ENCODE measurements around the gene GAP43.

GAP43 gene

DNA sequence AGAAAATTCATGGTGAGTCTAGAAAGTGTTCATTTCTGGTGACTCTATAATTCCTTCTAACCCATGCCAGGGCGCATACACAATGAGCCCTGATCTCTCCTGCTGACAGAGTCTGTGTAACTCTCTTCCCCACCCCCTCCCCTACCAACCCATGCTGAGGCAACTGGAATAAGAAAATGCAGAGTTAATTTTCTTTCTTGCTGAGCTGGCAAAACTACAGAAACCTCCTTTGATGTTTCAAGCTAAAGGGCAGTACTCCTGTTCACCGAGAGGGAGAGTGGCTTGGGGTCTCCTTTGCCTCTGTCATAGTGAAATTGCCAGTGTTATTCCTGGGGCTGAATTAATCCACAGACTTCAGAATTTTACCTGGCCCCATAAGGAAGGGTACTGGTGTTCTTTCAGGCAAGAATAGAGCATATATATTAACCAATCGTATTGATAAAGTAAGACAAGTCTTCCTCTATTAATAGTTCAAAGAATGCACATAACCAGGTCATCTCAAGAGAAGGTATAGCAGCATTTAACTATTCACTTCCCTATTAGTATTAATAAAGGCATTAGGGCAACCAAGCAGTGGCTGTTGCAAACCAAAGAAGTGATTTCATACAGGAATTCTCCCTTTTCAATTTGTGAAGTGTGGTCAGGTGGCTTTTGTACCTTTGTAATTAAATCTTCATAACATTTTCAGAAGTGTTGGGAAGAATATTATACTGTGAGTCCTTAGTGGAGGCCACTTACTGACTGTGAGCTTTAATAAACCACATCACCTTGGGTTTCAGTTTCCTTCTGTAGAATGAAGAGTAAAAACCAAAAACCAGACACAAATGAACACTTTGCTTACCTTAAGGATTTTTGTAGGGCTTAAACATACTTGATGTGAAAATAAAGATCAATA lies 4.1 kb downstream of the GAP43 start:
- no peak for DNase-seq

DNA sequence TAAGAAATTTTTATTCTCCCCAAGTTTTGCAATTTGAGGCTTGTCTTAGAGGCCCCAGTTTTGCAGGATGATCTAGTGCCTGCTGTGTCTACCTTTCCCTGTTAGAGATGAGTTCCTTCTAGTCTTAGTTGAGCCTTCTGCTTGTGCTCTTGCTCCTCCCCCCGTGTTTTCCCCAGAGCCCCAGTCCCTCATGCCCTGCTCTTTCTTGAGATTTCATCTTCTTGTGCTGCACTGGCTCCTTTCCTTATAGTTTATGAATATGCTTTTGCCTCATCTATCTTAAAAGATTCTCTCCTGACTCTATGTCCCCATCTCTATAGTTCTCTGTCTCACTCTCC lies 4.7 kb downstream of the GAP43 start:
- no peak for DNase-seq

DNA sequence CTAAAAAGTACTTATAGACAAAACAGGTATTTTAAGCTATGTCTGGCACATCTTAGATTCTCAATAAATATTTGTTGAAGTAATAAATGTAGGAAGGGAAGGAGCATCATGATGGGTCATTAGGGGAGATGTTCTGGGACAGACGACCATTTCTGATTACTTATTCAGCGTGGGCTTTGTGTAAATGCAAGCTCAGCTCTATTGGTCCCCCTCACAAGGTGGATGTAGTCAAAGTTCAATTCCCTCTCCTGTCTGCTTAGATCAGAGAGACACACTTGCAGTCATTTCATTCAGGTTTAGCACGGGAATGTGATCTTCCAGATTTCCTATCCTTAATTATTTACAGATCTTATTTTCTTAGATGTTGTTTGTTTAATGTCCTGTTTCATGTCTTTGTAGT lies 7.5 kb downstream of the GAP43 start:
- no peak for DNase-seq

DNA sequence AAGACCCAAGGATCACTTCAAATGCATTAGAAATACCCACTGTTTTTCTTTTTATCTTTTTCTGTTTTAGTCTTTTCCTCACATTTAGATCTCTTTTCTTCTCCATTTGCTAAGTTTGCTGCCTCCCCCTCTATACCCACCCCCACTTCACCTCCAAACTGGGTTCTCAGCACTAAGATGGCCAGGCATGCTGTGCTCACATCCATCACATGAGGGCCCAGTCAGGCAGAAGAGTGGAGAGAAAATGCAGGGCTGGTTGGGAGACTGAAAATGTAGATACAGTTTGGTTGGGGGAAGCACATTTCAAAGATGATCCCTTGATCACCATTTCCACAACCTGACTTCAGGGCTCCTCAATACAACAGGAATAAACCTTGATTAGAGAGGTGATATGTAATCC lies 8.7 kb downstream of the GAP43 start:
- no peak for DNase-seq

DNA sequence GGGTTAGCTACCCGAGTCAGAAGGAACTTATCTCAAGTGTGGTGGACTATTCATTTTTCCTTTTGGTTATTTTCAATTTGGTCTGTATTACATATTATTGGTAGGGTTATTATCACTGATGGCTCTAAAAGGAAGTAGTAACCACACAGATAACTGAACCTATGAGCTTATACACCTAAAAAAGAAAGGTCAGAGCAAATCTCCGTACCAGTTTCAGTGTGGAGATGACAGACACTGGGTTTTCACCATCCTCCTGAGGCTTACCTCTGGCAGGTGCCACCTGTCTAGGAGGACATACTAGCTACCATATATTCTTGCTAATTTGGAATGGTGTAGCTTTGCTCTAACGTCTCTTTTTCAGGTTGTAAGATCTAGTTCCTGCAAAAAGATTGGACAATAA lies 10.2 kb downstream of the GAP43 start:
- no peak for DNase-seq

DNA sequence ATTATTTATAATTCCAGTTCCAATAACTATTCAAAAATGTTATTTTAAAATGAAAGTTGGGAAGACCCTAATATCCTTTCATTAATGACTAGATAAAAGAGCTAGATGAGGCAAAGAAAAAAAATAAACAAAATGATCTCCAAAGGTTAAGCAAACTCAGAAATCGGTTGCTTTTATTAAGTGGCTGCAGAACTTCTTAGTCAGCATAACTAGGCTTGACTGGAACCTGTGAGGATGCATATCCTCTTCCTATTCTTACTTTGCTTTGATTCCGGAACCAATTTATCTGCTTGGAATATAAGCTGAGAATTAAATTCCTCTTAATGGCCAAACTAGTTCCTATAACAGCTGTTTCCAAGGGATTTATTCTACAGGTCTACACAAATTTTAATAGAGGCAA lies 10.7 kb downstream of the GAP43 start:
- no peak for DNase-seq

DNA sequence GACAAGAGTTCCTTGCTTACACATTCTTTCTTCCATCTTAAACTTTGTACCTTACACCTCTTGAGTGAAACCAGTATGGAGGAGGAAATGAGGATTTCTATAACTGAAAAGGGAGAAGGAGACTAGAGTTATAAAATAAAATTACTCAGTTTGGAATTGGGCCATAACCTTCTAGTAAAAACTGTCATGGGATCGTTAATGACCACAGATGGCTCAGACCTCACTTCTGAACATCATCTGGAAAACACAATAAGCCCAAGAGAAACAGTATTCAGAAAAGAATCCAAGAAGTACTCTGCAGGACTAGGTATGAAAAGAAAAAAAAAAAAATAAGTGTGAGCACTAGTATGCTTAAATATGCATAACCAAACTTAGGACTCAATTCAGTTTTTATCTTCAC lies 12.1 kb downstream of the GAP43 start:
- DNase-seq = no peak

DNA sequence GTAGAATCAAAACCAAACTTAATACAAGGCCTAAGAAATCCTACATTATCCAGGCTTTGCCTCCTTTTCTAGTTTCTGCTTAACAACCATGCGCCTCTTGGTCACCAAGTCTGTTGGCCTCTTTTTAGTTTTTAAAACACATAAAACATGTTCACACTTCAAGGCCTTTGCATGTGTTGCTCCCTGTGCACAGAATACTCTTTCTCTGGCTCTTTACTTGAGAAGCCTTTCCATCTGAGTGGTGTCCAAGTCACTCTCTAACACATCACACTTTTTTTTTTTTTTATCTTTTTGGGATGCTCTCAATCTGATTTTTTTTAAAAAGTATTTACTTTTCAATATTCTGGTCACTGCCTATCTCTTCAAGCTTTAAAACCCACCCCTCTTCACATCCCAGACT lies 14.9 kb downstream of the GAP43 start:
- no peak for DNase-seq

DNA sequence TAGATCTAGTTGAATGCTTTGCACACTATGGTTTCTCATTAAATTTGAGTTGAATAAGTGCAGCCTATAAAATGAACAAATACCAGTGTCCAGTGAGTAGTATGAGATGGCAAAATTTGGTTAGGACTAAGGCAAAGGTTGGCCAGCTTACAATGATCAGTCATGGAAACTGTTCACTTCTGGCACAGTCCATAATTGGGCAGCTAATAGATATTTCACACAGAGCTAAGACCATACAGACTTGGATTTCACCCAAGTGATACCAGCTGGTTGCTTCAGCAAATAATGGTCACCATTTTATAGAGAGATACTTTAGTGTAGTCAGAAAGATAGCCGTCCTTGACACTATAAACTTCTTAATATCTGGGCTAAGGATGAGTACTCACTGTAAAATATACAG lies 15.7 kb downstream of the GAP43 start:
- no peak for DNase-seq

DNA sequence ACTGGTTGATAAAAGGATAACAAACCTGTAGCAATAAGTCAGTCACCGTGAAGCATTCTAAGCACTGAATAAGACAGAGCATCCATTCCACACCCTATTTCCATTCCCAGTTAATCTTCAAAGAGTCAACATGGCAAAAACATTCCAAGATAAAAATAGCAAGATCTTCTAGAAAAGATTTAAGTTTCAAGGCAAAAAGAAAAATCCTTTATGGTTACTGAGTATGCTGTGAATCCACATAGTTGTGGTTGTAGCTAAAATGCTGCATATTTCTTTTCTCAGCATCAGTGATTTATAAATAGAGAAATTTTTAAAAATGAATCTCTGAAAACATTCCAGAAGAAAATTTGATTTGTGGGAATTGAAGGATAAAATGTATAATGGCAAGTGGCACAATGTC lies 21.1 kb downstream of the GAP43 start:
- no peak for DNase-seq

DNA sequence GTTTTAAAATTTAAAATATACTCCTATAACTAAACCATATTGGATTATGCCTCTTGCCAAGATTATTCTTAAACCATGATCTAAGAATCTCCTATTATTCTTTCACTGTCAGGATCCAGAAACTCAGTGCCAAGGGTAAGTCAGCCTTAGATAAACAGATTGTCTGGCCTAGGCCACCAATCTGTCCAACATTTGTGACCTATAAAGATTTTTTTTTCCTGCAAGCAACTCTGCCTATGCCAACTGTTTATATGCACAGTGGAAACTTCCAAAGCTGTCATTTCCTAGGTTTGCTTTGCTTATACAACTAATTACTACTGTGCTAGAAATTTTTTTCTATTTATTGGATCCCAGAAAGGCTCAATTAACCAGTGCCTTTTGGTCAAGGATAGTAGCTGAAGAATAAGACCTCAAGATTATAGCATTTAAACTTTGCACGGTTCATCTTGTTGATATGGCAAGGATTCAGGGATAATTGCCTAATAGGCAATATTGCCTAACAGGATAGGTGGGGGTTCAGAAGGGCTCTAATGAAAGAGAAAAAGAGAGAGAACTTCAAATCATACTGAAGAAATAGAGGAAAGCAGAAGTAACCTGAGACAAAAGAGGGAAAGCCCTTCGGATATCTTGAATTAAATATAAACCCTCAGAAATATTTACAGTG lies 22.8 kb downstream of the GAP43 start:
- DNase-seq = no peak

DNA sequence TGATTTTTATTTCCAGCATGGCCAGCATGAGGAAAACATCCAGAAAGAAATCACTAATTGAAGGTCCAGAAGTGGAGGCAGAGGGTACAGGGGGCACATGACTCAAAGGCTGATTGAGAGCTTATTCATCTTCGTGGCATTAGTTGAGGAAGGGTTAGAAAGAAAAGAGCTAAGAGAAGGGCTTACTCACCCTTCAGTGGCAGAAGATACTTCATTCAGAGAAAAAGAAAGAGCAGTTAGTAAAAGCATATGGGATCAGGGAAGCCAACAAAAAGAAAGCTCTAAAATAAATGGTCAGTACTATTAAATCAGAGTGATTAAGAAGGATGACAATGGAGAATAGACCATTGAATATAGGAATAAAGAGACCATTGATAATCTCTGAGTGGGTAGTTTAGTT lies 25.2 kb downstream of the GAP43 start:
- no peak for DNase-seq

DNA sequence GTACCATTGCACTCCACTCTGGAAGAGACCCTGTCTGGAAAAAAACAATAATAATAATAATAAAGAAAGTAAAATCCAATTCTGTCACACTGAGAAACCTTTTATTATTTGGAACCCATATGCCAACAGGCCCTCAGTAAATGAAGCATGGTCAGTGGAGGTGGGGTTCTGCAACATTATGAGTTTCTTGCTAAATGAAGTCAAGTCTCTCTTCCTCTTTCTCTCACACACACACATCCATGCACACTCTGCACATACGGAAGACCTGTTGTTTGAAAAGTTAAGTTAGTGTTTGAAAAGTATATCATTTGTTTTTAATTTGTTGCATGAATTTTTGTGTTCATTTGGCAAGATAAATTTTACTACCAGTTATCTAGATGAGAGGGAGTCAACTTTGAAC lies 27.8 kb downstream of the GAP43 start:
- DNase-seq = no peak

DNA sequence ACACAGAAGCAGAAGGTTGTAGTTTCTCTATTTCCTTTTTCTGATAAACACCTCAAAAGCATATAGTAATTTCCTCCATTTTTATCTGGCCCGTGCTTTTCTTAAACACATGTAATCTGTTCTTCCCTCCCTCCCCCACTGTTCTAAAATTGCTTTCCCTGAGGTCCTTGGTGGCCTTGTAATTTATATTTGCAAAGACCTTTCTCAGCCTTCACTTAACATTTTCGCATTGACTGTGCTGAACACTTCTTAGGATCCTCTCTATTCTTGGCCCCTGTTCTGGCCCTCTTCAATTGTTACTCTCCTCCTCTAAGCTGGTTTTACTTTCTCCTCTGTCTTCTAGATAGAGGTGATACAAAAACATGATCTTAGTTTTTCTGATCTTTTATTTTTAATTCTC lies 28.3 kb downstream of the GAP43 start:
- no peak for DNase-seq

DNA sequence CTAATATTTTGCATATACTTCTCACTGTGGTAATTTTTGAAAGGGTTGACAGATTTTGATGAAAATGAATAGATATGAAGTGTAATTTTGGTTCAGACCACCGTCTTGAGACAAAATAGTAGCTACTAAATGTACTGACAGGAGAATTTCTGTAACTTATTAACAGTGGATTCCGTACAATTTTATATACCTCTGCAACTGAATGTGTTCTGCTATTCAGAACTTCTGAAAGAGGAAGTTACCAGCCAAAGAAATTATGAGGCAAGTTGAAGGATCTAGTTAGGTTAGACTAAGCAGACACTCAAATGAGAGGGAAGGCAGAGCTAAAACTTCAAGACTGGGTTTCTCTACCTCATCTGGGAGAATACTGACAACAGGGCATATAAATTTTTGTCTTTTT lies 29.4 kb downstream of the GAP43 start:
- no peak for DNase-seq

DNA sequence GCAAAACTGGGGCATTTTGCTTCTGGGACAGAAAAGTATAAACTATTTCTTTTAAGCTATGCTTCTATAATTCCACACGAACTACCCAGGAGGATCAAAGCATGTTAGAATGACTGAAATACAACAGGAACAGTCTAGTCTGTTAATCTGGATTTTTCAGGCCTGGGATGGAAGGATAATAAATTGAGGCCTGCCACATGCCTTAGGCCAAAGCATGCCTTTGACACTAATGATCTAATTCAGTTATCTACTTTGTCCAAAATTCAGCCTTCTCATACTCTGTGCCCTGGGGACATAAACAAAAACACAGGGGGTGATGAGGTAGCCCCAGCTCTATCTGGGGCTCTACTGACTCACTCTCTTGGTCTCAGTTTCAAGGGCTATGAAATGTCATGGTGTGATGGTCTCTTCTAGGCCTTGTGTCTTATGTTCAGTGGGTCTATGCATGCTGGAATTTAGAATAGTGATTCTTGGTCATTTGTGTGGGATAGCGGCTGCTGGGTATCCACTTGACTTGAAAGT lies 32.5 kb downstream of the GAP43 start:
- no peak for DNase-seq

DNA sequence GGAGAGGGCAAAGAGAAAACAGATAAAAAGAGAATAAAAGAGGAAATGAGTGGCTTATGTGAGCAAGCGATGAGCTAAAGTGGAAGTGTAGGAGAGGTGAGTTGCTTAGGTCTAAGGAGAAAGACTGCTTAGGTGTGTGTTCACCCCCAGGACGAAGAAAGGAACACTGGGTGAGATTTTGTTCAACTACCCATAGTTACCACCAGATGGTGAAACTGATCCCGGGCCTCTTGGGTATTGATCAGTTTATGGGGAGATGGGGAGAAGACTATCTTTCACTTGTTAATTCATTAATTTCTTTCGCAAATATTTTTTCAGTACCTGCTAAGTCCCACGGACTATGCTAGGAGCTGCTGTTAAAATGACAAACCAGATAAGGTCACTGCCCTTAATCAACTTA lies 33.9 kb downstream of the GAP43 start:
- DNase-seq = no peak

DNA sequence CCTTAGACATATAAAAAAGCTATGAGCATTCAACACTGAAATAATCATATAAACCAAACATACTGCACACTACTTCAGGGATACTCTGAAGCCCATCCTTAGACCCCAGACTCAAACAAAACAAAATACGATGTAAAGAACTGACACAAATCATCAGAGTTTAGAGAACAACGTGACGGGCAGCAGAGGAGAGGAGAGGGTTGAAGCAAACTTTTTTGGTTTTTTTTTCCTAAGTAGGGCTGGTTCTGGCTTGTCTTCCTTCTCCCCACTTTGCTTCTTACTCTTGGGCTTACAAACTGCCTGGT lies 34.7 kb downstream of the GAP43 start:
- DNase-seq = no peak

DNA sequence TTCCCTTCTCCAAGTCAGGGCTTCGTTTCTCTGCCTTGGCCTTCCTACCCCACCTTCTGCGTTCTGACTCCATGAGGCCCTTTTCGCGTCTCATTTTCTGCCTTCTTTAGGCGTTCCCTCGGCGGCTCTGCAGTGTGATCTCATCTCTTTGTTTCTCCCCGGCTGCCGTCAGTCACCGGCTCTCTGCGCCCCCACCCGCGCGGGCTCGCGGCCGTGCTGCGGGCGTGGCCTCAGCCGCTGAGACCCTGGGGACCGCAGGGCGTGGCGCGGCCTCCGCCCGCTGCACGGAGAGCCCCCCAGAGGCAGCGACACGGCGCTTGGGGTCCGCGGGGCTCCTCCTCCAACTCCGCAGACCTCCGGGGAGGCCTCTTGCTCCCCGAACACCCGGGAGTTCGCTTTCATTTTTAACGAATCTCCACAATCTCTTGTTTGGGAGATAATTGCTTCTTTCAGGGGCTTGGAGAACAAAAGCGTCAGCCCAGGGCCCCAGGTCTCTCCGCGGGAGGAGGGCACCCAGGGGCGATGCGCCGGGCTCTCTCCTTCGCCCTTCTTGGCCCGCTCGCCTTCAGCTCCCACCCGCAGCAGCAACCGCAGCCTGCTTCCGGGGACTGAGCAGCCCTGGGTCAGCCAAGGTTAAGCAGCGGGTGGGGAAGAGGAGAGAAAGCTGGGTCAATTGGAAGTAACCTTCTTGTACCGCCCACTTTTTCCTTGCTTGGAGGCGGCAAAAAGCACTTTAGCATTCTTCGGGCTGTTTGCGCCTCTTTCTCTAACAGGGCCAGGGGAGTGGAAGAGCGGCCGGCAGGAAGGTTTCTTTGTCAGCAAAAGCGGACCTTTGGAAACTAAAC lies 35.2 kb downstream of the GAP43 start:
- DNase-seq = no peak

DNA sequence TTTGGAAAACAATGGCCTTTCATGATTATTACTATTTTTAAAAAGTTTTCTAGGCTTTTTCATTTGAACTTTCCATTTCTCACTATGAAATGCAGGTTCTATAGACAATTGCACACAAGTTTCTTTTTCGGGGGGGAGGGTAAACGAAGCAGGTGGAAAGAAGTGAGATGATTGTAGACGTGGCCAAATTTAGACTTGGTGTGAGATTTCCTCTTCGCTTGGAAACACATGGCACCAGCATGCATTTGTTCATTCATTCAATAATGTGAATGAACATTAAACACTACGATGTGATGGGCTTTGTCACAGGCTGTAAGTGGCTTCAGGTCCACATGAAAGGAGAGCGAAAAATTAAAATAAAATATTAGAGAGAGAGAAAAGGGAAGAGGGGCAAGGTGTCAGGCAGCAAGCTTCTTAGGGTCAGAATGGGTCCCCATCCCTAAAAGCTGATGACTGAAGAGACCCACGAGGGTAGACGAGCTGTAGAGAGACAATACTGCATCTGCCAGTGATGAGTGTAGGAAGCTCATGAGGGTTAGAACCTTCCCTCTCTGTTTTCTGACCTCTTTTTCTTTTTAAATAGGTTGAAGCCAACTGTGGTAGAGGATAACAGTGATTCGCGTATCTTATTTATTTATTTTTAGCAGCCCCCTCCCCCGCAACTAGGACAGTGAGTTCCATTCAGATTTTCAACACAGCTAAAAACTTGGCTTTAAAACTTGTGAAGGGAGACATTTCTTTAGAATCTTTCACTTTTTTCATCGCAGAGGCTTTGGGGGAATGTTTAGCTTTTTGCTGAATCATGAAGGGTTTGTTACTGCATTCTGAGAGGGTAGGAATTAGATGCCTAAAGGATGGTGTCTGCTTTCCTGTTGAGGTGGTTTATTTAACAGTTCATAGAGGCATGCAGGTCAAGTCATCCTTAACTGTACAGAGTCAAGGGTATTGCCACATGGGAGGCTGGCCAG lies 36.2 kb downstream of the GAP43 start:
- no peak for DNase-seq

DNA sequence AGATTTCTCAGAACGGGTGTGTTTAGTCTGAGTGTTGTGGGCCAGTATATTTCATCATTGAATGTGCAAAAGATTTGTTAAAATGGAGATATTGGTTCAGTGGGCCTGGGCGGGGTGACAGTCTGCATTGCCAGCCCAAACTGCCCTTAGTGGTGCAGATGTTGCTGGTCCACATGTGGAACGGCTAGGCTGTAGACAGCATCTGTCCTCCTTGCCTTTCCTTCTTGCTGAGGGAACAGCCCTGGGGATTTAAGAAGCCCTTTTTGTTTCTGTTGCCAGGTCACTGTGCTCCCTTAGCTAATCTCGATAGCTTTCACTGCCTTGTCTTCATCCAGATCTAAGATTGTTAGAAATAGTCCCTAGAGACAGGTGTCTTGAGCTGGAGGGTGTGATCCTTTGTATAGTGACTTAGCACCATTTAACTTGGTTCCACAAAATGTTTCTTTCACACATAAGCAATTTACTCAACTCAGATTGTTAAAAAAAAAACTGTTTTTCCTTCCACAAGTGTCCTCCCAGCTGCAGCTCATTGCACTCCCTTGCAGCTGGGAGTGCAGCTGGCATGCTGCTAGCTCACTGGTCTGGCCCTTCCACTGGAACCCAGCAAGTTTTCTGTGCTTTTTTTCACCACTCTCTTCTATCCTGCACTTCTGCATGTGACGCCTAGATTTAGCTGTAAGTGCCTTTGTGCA lies 37.5 kb downstream of the GAP43 start:
- no peak for DNase-seq

DNA sequence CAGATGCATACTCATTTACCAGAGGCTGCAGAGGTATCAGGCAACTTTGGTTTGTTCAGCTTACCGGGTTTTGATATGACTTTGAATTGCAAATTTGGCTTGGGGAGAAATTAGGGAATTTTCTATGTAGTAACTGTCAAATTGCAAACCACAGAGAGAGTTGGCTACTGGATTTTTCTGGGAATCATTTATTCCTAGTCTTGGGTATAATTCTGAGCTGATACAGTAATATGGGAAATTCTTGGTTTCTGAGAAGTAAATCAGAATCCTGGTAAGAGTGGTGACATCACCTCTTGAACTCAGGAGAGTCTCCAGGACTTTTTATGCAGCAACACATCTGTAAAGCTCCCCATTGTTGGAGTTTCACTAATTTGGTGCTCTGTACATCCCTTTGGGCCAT lies 39.0 kb downstream of the GAP43 start:
- no peak for DNase-seq

Data from NCI-H2081 treated with DMSO at 0.1 percent for 48 hours (cell line).